Measurements from ENCODE around the gene BAIAP3. TPM values are rescaled to one million over a fixed set of nuclear protein-coding genes. Genes with fewer than 3 reads are reported as not detected.

BAIAP3 gene, protein sequence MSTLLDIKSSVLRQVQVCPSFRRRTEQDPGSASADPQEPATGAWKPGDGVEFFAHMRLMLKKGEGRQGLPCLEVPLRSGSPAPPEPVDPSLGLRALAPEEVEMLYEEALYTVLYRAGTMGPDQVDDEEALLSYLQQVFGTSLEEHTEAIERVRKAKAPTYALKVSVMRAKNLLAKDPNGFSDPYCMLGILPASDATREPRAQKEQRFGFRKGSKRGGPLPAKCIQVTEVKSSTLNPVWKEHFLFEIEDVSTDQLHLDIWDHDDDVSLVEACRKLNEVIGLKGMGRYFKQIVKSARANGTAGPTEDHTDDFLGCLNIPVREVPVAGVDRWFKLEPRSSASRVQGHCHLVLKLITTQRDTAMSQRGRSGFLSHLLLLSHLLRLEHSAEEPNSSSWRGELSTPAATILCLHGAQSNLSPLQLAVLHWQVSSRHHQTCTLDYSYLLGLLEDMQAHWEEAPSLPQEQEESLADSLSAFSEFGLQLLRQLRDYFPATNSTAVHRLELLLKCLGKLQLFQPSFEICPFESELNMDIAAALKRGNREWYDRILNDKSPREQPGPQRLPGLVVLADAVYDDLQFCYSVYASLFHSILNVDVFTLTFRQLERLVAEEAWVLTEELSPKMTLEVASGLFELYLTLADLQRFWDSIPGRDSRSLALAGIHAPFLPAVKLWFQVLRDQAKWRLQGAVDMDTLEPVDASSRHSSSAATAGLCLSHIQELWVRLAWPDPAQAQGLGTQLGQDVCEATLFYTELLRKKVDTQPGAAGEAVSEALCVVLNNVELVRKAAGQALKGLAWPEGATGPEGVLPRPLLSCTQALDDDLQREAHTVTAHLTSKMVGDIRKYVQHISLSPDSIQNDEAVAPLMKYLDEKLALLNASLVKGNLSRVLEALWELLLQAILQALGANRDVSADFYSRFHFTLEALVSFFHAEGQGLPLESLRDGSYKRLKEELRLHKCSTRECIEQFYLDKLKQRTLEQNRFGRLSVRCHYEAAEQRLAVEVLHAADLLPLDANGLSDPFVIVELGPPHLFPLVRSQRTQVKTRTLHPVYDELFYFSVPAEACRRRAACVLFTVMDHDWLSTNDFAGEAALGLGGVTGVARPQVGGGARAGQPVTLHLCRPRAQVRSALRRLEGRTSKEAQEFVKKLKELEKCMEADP
- total RNA-seq = 1 to 10 TPM in 3 of 4 donors, under 1 TPM in 1; 0.59 to 5.5 (median 3.5) TPM

DNA sequence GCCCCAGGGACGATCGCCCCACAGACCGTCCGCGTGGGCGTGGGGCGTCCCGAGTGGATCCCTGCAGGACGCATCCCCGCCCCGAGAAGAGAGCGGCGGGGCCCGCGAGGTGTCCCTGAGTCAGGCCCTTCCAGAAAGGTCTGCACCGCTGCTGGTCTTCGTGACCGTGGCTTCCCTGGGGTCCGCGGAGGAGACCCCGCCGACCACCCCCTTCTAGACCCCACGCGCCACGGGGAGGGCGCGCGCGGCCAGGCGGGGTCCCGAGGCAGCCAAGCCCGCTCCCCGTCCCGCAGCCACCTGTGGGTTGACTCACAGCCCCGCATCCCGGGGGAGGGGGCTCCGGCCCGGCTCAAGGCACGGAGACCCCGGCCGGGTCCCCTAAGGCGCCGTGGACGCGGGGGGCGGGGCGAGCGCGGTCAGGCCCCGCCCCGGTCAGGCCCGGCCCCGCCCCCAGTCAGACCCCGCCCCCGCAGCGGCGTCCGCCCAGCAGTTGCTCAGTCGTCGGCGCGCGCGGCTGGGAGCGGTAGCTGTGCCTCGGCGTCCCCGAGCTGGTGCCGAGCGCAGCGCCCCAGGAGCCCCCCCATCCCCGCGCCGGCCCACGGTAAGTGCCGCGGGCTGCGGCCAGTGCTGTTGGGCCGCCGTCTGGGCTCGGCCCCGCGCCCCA lies at the start of gene BAIAP3:
BAIAP3 (plus strand) TSS at position 497 of the 664 bp plus-strand sequence. CDS start 4,905 bp downstream, outside the sequence.
- Histone ChIP-seq H3K4me1 (peaks cover 0 to 9% of the 10 kb centered on the region in 2 donors), H3K9me3 (peaks cover 0 to 4% of the 10 kb centered on the region in 2 donors), H3K4me3 (peak within 1 kb of the TSS in 1 of 2 donors; percentile 9), H3K36me3 (no peaks in the 10 kb centered on the region), H3K27ac (no peak within 1 kb of the TSS), H3K27me3 (peaks cover 8 to 15% of the 10 kb centered on the region in 2 donors)
- TF ChIP-seq, protein P1, sequence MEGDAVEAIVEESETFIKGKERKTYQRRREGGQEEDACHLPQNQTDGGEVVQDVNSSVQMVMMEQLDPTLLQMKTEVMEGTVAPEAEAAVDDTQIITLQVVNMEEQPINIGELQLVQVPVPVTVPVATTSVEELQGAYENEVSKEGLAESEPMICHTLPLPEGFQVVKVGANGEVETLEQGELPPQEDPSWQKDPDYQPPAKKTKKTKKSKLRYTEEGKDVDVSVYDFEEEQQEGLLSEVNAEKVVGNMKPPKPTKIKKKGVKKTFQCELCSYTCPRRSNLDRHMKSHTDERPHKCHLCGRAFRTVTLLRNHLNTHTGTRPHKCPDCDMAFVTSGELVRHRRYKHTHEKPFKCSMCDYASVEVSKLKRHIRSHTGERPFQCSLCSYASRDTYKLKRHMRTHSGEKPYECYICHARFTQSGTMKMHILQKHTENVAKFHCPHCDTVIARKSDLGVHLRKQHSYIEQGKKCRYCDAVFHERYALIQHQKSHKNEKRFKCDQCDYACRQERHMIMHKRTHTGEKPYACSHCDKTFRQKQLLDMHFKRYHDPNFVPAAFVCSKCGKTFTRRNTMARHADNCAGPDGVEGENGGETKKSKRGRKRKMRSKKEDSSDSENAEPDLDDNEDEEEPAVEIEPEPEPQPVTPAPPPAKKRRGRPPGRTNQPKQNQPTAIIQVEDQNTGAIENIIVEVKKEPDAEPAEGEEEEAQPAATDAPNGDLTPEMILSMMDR (IDR thresholded peaks at IDR 0.05) = no peak
- TF ChIP-seq POLR2A (IDR thresholded peaks at IDR 0.05) = no peak
- DNase-seq = no peak
- intact Hi-C loops (cut with DNase I; ENCODE audit: low total_unique reads) = no loop called here

DNA sequence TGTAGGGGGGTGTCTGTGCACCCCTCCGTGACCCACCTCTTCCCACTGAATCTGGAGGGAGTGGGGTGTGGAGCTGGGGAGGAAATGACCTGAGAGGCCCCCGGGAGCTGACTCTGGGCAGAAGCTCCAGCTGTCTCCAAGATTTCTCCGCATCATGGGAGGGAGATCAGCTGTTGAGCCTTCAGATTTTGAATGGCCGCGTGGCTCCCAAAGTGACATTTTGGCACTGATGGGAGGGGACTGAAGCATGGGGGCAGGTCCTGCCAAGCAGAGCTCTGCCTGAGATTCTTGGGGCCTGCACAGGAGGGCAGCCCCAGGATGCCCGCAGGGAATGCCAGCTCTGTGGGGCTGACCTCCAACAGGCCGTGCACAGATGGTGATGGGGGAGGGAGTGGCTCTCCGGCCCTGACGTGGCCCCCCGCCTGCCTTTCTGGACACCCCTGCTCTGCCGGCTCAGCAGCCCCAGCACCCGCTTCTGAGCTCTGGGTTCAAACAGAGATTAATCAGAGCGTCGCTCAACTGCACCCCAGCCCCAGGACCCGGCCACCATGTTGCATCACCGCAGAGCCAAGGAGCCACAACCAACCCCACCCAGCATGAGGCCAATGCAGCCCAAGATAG lies 49.3 kb upstream of the BAIAP3 start:
- no peak for TF ChIP-seq POLR2A (IDR thresholded peaks at IDR 0.05)
- TF ChIP-seq, protein P1 (IDR thresholded peaks at IDR 0.05) = no peak
- Histone ChIP-seq H3K27ac (no peak overlapping the region), H3K4me1 (no peaks in the 10 kb centered on the region), H3K36me3 (no peaks in the 10 kb centered on the region), H3K4me3 (no peak overlapping the region), H3K9me3 (no peaks in the 10 kb centered on the region), H3K27me3 (peaks cover 6 to 7% of the 10 kb centered on the region in 2 donors)
- no peak for DNase-seq
- intact Hi-C loops (cut with DNase I; ENCODE audit: low total_unique reads) = no loop called here

DNA sequence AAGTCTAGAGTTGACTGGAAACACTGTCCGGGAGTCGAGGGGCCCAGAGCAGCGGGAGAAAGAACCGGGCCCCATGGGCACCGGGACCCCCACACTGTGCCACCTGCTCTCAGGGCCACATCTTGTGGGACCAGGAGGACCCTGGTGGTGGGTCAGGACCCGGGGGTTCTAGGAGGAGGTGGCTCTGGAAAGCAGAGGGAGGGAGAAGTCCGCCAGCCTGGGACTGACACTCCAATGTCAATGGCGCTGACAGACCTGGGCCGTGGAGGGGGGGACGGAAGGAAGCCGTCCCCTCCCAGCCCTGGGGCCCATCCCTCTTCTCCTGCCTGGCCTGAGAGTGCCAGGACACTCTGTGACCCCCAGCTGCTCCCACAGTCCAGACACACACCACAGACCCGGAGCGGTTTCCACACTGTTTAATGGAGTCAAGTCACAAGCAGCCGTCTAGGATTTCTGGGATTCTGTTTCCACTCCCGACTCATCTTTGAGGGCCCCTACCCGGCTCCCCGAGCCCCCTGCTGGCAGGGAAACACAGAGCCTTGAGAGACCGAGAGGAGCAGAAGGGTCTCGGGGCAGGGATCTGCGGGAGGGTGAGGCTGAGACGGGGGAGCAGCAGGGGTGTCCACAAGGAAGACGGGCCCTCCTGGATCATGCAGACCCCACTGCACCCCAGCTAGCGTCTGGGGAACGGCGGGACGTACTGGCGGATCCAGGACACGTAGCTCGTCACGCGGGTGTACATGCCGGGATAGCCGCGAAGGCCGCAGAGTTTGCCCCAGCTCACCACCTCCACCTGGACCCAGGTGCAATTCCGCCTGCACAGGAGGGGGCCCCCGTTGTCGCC lies 47.6 kb upstream of the BAIAP3 start:
- Histone ChIP-seq H3K4me3 (no peak overlapping the region), H3K4me1 (no peaks in the 10 kb centered on the region), H3K27ac (no peak overlapping the region), H3K27me3 (peaks cover 6 to 17% of the 10 kb centered on the region in 2 donors), H3K36me3 (no peaks in the 10 kb centered on the region), H3K9me3 (no peaks in the 10 kb centered on the region)
- intact Hi-C loops (cut with DNase I; ENCODE audit: low total_unique reads) = no loop called here
- DNase-seq = no peak
- TF ChIP-seq, protein P1 (IDR thresholded peaks at IDR 0.05) = no peak
- TF ChIP-seq POLR2A (IDR thresholded peaks at IDR 0.05) = no peak

DNA sequence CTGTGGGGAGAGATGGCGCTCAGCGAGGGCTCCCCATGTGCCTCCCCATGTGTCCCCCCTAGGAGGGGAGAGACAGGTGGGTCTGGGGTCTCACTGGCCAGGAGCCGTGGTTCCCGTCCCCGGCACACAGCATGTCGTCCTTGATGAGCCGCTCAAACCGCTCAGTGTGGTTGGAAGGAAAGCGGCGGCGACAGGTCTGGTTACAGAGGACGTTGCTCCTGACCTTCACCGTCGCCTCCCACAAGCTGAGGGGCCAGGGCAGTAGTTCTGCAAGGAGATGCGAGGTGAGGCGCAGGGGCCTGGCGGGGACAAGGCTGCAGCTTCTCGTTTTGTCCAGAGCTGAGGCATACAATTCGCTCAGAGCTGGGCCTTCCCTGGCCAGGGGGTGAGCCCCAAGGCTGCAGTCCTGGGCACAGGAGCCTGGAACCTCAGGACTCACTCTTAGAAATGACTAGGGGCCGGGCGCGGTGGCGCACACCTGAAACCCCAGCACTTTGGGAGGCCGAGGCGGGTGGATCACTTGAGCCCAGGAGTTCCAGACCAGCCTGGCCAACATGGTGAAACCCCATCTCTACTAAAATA lies 46.8 kb upstream of the BAIAP3 start:
- no peaks in the 10 kb centered on the region for H3K4me1 ChIP-seq
- H3K27me3 ChIP-seq = peaks cover 6 to 21% of the 10 kb centered on the region in 2 donors
- H3K36me3 ChIP-seq = no peaks in the 10 kb centered on the region
- TF ChIP-seq POLR2A (IDR thresholded peaks at IDR 0.05) = no peak
- TF ChIP-seq, protein P1 (IDR thresholded peaks at IDR 0.05) = no peak
- H3K4me3 ChIP-seq = no peak overlapping the region
- no peak for DNase-seq
- no peaks in the 10 kb centered on the region for H3K9me3 ChIP-seq
- intact Hi-C loops (cut with DNase I; ENCODE audit: low total_unique reads) = no loop called here
- H3K27ac ChIP-seq = no peak overlapping the region
